Neural crest cell (in vitro differentiated cells): ENCODE measurements around the gene GALNT18. TPM values are rescaled to one million over a fixed set of nuclear protein-coding genes. Genes with fewer than 3 reads are reported as not detected.

ENCODE experiments used
- DNase-seq: peaks from one replicate; pipeline ENCODE4 v3.0.0; 2021; ENCODE audit warnings: low read depth, mixed read lengths, low spot score
- H3K27ac Mint-ChIP-seq: one replicate; pipeline ENCODE4 v1.8.0; 2021; ENCODE audit warnings: mild to moderate bottlenecking, mixed read lengths; ENCODE audit not compliant: unreplicated experiment
- H3K27me3 Mint-ChIP-seq: 2 replicates; pipeline ENCODE4 v1.8.0; 2021; ENCODE audit warnings: low read depth, mild to moderate bottlenecking, mixed read lengths
- H3K36me3 Mint-ChIP-seq: 2 replicates; pipeline ENCODE4 v1.8.0; 2021; ENCODE audit warnings: low read depth, mild to moderate bottlenecking, mixed read lengths
- H3K4me1 Mint-ChIP-seq: 2 replicates; pipeline ENCODE4 v1.8.0; 2021; ENCODE audit warnings: mixed read lengths
- H3K4me3 Mint-ChIP-seq: one replicate; pipeline ENCODE4 v1.8.0; 2021; ENCODE audit warnings: mild to moderate bottlenecking, mixed read lengths
- H3K9me3 Mint-ChIP-seq: 2 replicates; pipeline ENCODE4 v1.8.0; 2021; ENCODE audit warnings: mixed read lengths
- total RNA-seq: library from RNA; stranded (reverse); gene quantifications from 2 replicates; pipeline ENCODE4 v1.2.1, GENCODE V29; 2021
- TF ChIP-seq, protein P1 (sequence below): fragments of 200-600 bp; sonication (generic); conservative IDR thresholded peaks from 2 replicates; pipeline ENCODE4 v1.5.0; 2021; ENCODE audit warnings: antibody characterized with exemption, mild to moderate bottlenecking

GALNT18 gene
- total RNA-seq, 1 donor from 2014 or later, result 2.8 TPM

DNA sequence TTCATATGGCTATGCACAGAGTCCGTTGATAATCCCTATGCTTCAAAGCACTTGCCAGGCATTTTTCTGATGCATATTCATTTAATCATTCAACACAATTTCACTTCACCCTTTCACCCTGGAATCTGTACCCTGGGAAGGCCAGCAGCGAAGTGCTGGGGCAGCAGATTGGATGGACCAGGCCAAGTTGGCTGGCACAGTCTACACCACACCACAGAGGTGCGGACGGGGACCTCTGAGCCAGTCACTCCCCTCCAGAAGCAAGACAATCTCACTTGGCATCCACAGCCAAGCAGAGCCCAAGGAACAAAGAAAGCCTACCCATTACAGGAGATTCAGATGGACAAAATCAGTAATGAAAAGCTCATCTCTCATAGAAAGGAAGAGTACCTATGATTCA lies 130.2 kb downstream of the GALNT18 start:
- Mint-ChIP-seq H3K27ac (no peak overlapping the region), H3K27me3 (no peaks in the 10 kb centered on the region), H3K9me3 (no peaks in the 10 kb centered on the region), H3K4me3 (no peak overlapping the region), H3K36me3 (no peaks in the 10 kb centered on the region), H3K4me1 (no peaks in the 10 kb centered on the region)
- TF ChIP-seq, protein P1, sequence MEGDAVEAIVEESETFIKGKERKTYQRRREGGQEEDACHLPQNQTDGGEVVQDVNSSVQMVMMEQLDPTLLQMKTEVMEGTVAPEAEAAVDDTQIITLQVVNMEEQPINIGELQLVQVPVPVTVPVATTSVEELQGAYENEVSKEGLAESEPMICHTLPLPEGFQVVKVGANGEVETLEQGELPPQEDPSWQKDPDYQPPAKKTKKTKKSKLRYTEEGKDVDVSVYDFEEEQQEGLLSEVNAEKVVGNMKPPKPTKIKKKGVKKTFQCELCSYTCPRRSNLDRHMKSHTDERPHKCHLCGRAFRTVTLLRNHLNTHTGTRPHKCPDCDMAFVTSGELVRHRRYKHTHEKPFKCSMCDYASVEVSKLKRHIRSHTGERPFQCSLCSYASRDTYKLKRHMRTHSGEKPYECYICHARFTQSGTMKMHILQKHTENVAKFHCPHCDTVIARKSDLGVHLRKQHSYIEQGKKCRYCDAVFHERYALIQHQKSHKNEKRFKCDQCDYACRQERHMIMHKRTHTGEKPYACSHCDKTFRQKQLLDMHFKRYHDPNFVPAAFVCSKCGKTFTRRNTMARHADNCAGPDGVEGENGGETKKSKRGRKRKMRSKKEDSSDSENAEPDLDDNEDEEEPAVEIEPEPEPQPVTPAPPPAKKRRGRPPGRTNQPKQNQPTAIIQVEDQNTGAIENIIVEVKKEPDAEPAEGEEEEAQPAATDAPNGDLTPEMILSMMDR, result no peak
- DNase-seq, result no peak

DNA sequence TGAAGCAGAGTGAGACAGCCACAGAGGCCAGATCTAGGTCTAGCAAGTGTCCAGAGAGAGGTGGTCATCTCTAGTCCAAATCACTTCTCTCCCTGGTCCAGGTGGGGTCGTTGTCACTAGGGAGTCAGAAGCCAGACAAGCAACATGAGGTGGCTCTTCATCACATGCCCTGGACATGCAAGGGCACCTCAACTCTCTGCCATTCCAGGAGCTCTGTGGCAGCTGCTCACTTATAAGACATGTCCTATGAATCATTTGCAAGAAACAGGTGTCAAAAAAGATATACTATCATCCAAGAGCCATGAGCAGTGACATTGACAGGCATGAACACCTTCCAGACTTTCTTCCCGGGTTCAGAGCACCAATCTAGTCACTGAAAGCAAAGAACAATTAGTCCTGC lies 130.8 kb downstream of the GALNT18 start:
- Mint-ChIP-seq H3K9me3 (no peaks in the 10 kb centered on the region), H3K27me3 (no peaks in the 10 kb centered on the region), H3K36me3 (no peaks in the 10 kb centered on the region), H3K27ac (no peak overlapping the region), H3K4me3 (no peak overlapping the region), H3K4me1 (no peaks in the 10 kb centered on the region)
- TF ChIP-seq, protein P1, result no peak
- DNase-seq, result no peak

DNA sequence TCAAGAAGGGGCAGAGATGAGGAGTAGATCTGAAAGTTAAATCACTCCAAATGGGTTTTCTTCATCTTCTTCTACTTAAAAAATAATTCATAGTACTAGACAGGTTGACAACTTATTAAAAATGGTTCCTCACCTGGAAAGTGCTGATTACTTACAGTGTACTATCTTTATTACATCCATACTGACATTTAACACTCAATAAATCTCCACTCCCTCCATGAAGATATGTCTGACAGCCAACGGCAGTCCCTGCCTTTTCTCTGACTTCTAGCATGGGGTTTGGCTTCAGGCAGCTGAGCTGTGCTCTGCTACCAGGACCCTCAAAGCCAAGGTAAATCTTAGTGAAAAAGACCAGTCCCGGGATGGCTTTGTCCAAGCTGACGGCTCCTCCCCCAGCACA lies 135.4 kb downstream of the GALNT18 start:
- Mint-ChIP-seq H3K4me1 (peaks cover 9% of the 10 kb centered on the region), H3K36me3 (no peaks in the 10 kb centered on the region), H3K27ac (no peak overlapping the region), H3K9me3 (no peaks in the 10 kb centered on the region), H3K4me3 (no peak overlapping the region), H3K27me3 (no peaks in the 10 kb centered on the region)
- DNase-seq, result no peak
- TF ChIP-seq, protein P1, result no peak

DNA sequence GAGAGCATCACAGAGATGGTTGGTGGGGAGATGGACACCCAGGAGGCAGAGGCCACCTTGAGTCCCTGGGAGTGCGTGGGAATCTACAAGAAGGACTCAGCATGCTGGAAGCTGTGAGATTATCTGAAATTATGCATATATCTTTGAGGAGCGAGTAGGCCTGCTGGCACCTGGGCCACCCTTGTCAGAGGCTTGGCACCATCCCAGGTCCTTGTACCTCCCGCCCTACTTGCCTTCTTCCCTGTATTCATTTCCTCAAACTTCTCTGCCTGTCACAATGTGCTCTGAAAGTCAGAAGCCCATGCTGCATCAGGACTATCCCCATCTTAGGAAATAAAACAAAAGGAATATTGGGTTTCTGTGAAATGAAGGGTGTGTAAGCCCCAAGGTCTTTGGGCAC lies 135.8 kb downstream of the GALNT18 start:
- Mint-ChIP-seq H3K27ac (no peak overlapping the region), H3K9me3 (no peaks in the 10 kb centered on the region), H3K4me1 (peaks cover 9% of the 10 kb centered on the region), H3K27me3 (no peaks in the 10 kb centered on the region), H3K4me3 (no peak overlapping the region), H3K36me3 (no peaks in the 10 kb centered on the region)
- TF ChIP-seq, protein P1, result no peak
- DNase-seq, result no peak

DNA sequence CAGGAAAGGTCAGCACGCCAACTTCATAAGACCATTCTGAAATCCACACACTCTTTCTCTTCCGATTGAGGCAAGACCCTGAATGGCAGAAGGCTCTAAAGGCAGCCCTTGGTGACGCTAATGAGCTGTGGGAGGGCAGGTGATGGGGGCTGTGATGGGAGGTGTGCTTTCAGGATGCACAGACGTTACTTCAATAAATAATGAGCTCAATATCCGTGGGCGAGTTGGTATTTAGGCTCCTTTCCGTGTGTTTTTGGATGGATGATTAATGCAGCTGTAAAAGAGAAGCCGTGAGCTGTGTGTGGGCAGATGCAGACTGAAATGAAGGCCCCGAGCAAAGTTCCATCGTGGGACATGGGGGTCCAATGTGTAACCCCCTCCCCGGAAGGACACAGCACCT lies 138.2 kb downstream of the GALNT18 start:
- Mint-ChIP-seq H3K27me3 (no peaks in the 10 kb centered on the region), H3K4me3 (no peak overlapping the region)

More for the DNA sequence above, 138.2 kb downstream of the GALNT18 start:
- DNase-seq, result no peak
- Mint-ChIP-seq H3K36me3 (no peaks in the 10 kb centered on the region), H3K9me3 (no peaks in the 10 kb centered on the region), H3K27ac (peak overlapping the region; percentile 48), H3K4me1 (peaks cover 9% of the 10 kb centered on the region)
- TF ChIP-seq, protein P1, result no peak
